T-cell (primary cell): ENCODE data around the gene CREB3L2. TPM values are rescaled to one million over a fixed set of nuclear protein-coding genes. Genes with fewer than 3 reads are reported as not detected.

ENCODE experiments used
- ATAC-seq, 4 experiments: fragments of 200-7000 bp in 3 of 4; fragments of 150-1000 bp in 1 of 4; cut with Tn5 transposase; replicated peaks in 1 of 4; 1 replicate in 3 of 4; 2 replicates in 1 of 4; pipeline ENCODE4 v1.10.0; 2021; ENCODE audit warnings: moderate library complexity in 3 of 4, mild to moderate bottlenecking in 2 of 4, moderate number of reproducible peaks in 1 of 4
- CTCF ChIA-PET, 2 donors: fragments of 300-600 bp; sonication (Branson Sonifier 250); formaldehyde crosslinking; loops; one replicate each; lab custom pipeline; 2022; ENCODE audit warnings: antibody characterized with exemption in 2 of 2; lab: Charles Lee
- POLR2A ChIA-PET, 2 donors: fragments of 300-600 bp; sonication (Branson Sonifier 250); formaldehyde crosslinking; loops; one replicate each; lab custom pipeline; 2022; ENCODE audit warnings: antibody characterized with exemption in 2 of 2; lab: Charles Lee
- DNase-seq, 35 experiments: peaks; one replicate each; pipeline versions ENCODE4 v3.0.0 to v3.0.0-alpha.2; 2013 to 2023
- H3K27ac ChIP-seq: one replicate; pipeline ENCODE4 v1.5.1; 2013; ENCODE audit warnings: low read length
- H3K27me3 ChIP-seq, 2 experiments: replicated peaks in 1 of 2; 1 replicate in 1 of 2; 2 replicates in 1 of 2; pipeline versions ENCODE4 v1.6.1 to v1.7.0; 2013; ENCODE audit warnings: low read length in 1 of 2, mixed read lengths in 1 of 2; ENCODE audit not compliant: control insufficient read depth in 2 of 2, insufficient read depth in 2 of 2; ENCODE audit errors: extremely low read depth in 1 of 2
- H3K36me3 ChIP-seq, 2 donors: 1 replicate in 1 of 2; 2 replicates in 1 of 2; pipeline versions ENCODE4 v1.6.1 to v1.7.0; 2013; ENCODE audit warnings: low read length in 1 of 2; ENCODE audit not compliant: control insufficient read depth in 2 of 2, insufficient read depth in 1 of 2; ENCODE audit errors: extremely low read depth in 1 of 2
- H3K4me1 ChIP-seq, 2 experiments: 1 replicate in 1 of 2; 2 replicates in 1 of 2; pipeline versions ENCODE4 v1.6.1 to v1.7.0; 2013; ENCODE audit warnings: low read length in 2 of 2, mixed read lengths in 1 of 2; ENCODE audit not compliant: insufficient read depth in 2 of 2, control insufficient read depth in 1 of 2; ENCODE audit errors: extremely low read depth in 1 of 2
- H3K4me3 ChIP-seq, 2 donors: 1 replicate in 1 of 2; 2 replicates in 1 of 2; pipeline versions ENCODE4 v1.5.1 to v1.7.0; 2013; ENCODE audit warnings: mild to moderate bottlenecking in 2 of 2, low read length in 1 of 2, moderate library complexity in 1 of 2; ENCODE audit not compliant: control insufficient read depth in 1 of 2; ENCODE audit errors: extremely low read depth in 1 of 2
- H3K9me3 ChIP-seq: 2 replicates; pipeline ENCODE4 v1.7.0; 2013
- H3K27ac Mint-ChIP-seq, 2 donors: one replicate each; pipeline ENCODE4 v1.8.0; 2020 to 2021; ENCODE audit warnings: mild to moderate bottlenecking in 2 of 2, mixed read lengths in 2 of 2
- H3K27me3 Mint-ChIP-seq, 2 donors: one replicate each; pipeline ENCODE4 v1.8.0; 2021 to 2022; ENCODE audit warnings: mixed read lengths in 2 of 2
- H3K36me3 Mint-ChIP-seq: one replicate; pipeline ENCODE4 v1.8.0; 2021; ENCODE audit warnings: mixed read lengths
- H3K4me1 Mint-ChIP-seq, 3 donors: one replicate each; pipeline ENCODE4 v1.8.0; 2020 to 2022; ENCODE audit warnings: mixed read lengths in 3 of 3, mild to moderate bottlenecking in 1 of 3
- H3K4me3 Mint-ChIP-seq, 3 donors: one replicate each; pipeline ENCODE4 v1.8.0; 2020 to 2022; ENCODE audit warnings: mild to moderate bottlenecking in 3 of 3, mixed read lengths in 3 of 3, moderate library complexity in 3 of 3
- H3K9me3 Mint-ChIP-seq, 3 donors: one replicate each; pipeline ENCODE4 v1.8.0; 2020 to 2022; ENCODE audit warnings: mixed read lengths in 3 of 3
- WGBS: methylation state at CpG from one replicate; pipeline ENCODE4 v1.1.5; 2013; ENCODE audit warnings: missing lambda C conversion rate; ENCODE audit not compliant: insufficient coverage; 5-methylcytosine and 5-hydroxymethylcytosine counted together
- total RNA-seq, 35 experiments: library from RNA in 6 of 35; stranded (reverse) in 6 of 35; fragments of 120-200 nt in 1 of 35; gene quantifications; one replicate each; pipeline versions ENCODE4 v1.2.1 to v1.2.4 and lab custom pipeline; 2013 to 2026

The CREB3L2 gene
- total RNA-seq, 5 donors from 2014 or later (not counting 1 experiment from before 2014, with no cell fraction given), result 21.1 to 40.8 (median 28.9) TPM

DNA sequence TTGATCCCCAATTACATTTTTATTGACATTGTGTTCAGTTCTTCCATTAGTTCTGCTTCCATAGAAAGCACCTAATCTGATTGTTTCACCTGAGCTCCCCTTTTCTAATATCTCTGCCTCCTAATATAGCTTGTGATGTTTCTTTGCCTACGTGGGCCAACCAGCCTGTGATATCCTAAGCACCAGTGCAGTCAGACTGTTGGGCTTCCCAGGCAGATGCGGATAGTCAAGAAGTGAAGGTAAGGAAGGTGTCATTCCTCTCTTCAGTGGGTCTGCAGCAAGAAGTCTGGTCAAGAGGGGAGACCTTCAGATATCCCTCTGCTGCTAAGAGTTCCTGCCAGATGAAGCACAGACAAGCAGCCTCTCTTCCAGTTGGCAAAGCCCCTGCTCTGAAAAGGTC lies 138.9 kb downstream of the CREB3L2 start:
- H3K36me3 Mint-ChIP-seq, result peaks cover 53% of the 10 kb centered on the region
- no peaks in the 10 kb centered on the region for H3K27me3 Mint-ChIP-seq
- ChIA-PET POLR2A (interaction anchor here in 1 of 2 donors (0.5 kb wide), 1 partner anchor 230 kb away, joined by 3 read pairs; no protein-coding TSS in a partner anchor), CTCF (no interaction called here)
- no peaks in the 10 kb centered on the region for H3K4me1 Mint-ChIP-seq
- H3K9me3 Mint-ChIP-seq, result peaks cover 5 to 14% (median 9%) of the 10 kb centered on the region in 3 donors
- Histone ChIP-seq H3K4me3 (no peak overlapping the region), H3K4me1 (no peaks in the 10 kb centered on the region), H3K36me3 (no peaks in the 10 kb centered on the region), H3K9me3 (peaks cover 2% of the 10 kb centered on the region), H3K27me3 (no peaks in the 10 kb centered on the region), H3K27ac (no peak overlapping the region)
- DNase-seq, result no peak
- ATAC-seq, result no peak
- WGBS, result 90% methylated on average over 2 of the region's 2 CpGs
- H3K4me3 Mint-ChIP-seq, result no peak overlapping the region
- no peak overlapping the region for H3K27ac Mint-ChIP-seq

DNA sequence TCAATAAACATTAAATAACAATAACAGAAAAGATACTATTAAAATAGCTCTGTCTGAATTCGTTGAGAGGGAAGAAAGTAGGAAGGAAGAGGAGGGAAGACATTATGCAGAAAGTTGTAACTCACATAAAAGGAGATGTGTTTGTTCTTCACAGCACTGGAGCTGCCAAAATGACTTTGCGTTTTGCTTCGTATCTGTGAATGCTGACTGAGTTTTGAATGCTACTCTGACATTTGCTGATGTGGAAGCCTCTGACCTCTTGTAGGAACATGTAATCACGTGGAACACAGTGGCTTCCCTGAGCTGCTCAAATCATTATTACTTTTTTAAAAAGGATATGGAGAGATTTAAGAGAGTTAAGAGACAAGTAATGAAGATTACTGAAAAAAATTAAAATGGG lies 139.5 kb downstream of the CREB3L2 start:
- H3K9me3 ChIP-seq, result peaks cover 2% of the 10 kb centered on the region
- H3K36me3 ChIP-seq, result no peaks in the 10 kb centered on the region
- H3K4me1 ChIP-seq, result no peaks in the 10 kb centered on the region
- DNase-seq (no peak), ATAC-seq (no peak)
- H3K27ac ChIP-seq, result no peak overlapping the region
- H3K27me3 ChIP-seq, result no peaks in the 10 kb centered on the region
- no peak overlapping the region for H3K27ac Mint-ChIP-seq
- H3K9me3 Mint-ChIP-seq, result peaks cover 5 to 14% (median 9%) of the 10 kb centered on the region in 3 donors
- peaks cover 47% of the 10 kb centered on the region for H3K36me3 Mint-ChIP-seq
- ChIA-PET POLR2A (no interaction called here), CTCF (no interaction called here)
- H3K4me3 Mint-ChIP-seq, result no peak overlapping the region
- H3K4me3 ChIP-seq, result no peak overlapping the region
- H3K4me1 Mint-ChIP-seq, result no peaks in the 10 kb centered on the region
- WGBS, result no CpG with 5 or more reads among the region's 4 CpGs
- H3K27me3 Mint-ChIP-seq, result no peaks in the 10 kb centered on the region

DNA sequence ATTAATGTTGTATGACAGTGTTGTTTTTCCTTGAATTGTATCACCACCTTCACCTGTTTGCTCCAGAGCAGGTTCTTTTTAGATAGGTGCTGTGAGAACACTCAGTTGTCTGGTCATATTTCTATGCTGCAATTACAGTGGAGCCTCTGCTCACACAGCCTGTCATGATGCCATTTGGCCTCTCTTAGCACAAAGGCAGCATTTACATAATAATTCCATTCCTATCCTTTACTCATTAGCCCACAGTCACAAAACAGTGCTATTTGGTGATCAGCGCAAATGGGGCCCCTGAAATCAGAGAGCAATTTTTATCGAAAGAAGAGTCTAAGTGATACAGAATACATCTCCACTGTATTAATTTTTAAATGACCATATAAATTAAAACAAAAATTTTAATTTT lies 141.3 kb downstream of the CREB3L2 start:
- Histone ChIP-seq H3K36me3 (no peaks in the 10 kb centered on the region), H3K4me3 (no peak overlapping the region), H3K4me1 (no peaks in the 10 kb centered on the region), H3K9me3 (peaks cover 2% of the 10 kb centered on the region), H3K27ac (no peak overlapping the region), H3K27me3 (no peaks in the 10 kb centered on the region)
- ATAC-seq, result no peak
- Mint-ChIP-seq H3K36me3 (peaks cover 36% of the 10 kb centered on the region), H3K9me3 (peaks cover 0 to 2% (median 0%) of the 10 kb centered on the region in 3 donors), H3K4me1 (no peaks in the 10 kb centered on the region), H3K27ac (no peak overlapping the region), H3K27me3 (no peaks in the 10 kb centered on the region), H3K4me3 (no peak overlapping the region)
- POLR2A ChIA-PET, result no interaction called here
- DNase-seq, result no peak
- WGBS, result no CpG with 5 or more reads among the region's 2 CpGs
- CTCF ChIA-PET, result no interaction called here

DNA sequence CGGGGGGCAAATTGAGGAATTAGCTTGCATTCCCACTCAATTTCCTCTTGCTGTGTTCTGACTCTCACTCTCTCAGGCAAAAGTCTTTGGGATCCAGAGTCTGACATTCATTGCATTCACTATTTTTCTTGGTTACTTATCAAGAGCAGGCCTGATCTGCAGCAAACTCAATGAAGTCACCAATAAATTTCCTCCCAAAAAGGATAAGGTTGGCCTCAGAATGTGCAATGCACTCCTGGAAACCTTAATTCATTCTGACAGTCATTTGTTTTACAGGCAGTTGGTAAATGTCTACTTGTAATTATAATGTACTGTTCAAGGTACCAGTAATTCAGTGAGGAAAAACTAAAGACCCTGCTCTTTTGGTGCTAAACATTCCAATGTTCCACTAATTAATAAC lies 148.8 kb downstream of the CREB3L2 start:
- Mint-ChIP-seq H3K27me3 (peaks cover 9% of the 10 kb centered on the region in 2 donors), H3K27ac (no peak overlapping the region), H3K4me1 (no peaks in the 10 kb centered on the region), H3K9me3 (no peaks in the 10 kb centered on the region), H3K36me3 (peaks cover 8% of the 10 kb centered on the region), H3K4me3 (no peak overlapping the region)
- POLR2A ChIA-PET, result no interaction called here
- H3K27me3 ChIP-seq, result peaks cover 2 to 7% of the 10 kb centered on the region in 2 experiments
- no peaks in the 10 kb centered on the region for H3K4me1 ChIP-seq
- H3K27ac ChIP-seq, result no peak overlapping the region
- DNase-seq (no peak), ATAC-seq (no peak)
- H3K9me3 ChIP-seq, result no peaks in the 10 kb centered on the region
- CTCF ChIA-PET, result no interaction called here
- no peak overlapping the region for H3K4me3 ChIP-seq
- WGBS, result 100% methylated on average over 1 of the region's 1 CpG
- H3K36me3 ChIP-seq, result no peaks in the 10 kb centered on the region

DNA sequence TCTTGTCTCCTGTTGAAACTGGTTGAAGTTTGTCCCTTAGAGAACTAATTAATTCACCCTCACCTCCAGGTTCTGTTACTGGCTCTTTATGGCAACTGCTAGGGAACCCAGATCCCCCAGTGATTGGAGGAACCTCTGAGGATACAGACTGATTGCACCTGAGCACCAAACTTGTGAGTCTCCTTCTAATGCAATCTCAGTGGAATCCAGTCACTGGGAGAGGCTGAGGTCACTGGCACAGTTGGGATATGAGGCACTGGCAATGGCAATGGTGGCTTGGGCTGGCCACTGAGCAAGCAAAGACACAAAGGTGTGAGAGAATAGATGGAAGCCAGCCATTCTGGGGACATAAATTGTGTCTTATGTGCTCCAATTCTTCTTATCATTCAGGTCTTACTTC lies 149.8 kb downstream of the CREB3L2 start:
- CTCF ChIA-PET, result no interaction called here
- no peaks in the 10 kb centered on the region for H3K9me3 Mint-ChIP-seq
- peaks cover 0 to 3% of the 10 kb centered on the region in 2 experiments for H3K4me1 ChIP-seq

DNA sequence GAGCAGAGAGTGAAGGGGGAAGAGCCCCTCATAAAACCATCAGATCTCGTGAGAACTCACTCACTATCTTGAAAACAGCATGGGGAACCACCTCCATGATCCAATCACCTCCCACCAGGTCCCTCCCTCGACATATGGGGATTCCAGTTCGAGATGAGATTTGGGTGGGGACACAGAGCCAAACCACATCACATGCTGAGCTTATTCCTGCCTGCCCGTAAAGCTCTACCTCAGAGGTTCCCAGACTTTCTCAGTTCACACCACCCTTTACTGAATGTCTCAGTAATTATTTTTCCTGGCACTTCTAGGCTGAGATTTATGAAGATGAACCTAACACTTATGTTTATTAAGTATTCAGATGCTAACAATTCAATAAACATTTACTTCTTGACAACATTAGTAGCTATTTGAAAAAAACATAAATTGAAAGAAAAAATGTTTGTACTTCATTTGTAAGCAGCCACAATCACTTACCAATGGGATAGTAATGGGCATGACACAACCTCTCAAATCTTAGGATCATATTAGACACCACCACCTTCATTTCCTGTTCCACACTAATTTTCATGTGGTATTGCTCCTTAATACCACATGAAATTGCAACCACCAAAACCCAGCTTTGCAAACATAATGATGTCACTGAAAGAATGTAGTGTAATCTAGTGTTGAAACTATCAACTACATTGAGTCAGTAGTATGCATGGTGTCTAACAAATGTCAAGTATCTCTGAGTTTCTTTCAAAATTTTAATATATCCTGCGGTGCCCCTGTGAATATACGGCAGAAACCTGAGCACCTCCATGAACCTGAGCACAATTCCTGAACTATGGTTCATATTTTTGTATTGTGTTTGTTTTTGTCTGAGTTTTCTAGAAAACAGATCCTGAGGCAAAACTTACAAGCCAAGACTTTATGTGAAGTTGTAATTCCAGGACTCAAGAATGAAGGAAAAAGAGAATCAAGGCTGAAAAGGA lies 150.6 kb downstream of the CREB3L2 start:
- Histone ChIP-seq H3K4me1 (peaks cover 0 to 8% of the 10 kb centered on the region in 2 experiments), H3K4me3 (no peak overlapping the region), H3K36me3 (no peaks in the 10 kb centered on the region), H3K27ac (no peak overlapping the region), H3K9me3 (no peaks in the 10 kb centered on the region), H3K27me3 (peaks cover 8 to 13% of the 10 kb centered on the region in 2 experiments)
- no CpG with 5 or more reads among the region's 6 CpGs for WGBS
- ChIA-PET POLR2A (interaction anchor here in 1 of 2 donors (0.6 kb wide), 1 partner anchor 177 kb away, joined by 3 read pairs; no protein-coding TSS in a partner anchor), CTCF (no interaction called here)
- DNase-seq (no peak), ATAC-seq (no peak)
- Mint-ChIP-seq H3K9me3 (no peaks in the 10 kb centered on the region), H3K4me1 (peaks cover 0 to 8% (median 5%) of the 10 kb centered on the region in 3 donors), H3K4me3 (no peak overlapping the region), H3K27me3 (peaks cover 11 to 16% of the 10 kb centered on the region in 2 donors), H3K36me3 (peaks cover 5% of the 10 kb centered on the region), H3K27ac (no peak overlapping the region)

More for the DNA sequence above, 149.8 kb downstream of the CREB3L2 start:
- Histone ChIP-seq H3K36me3 (no peaks in the 10 kb centered on the region), H3K27ac (no peak overlapping the region), H3K27me3 (peaks cover 7 to 8% of the 10 kb centered on the region in 2 experiments), H3K9me3 (no peaks in the 10 kb centered on the region), H3K4me3 (no peak overlapping the region)
- DNase-seq (no peak), ATAC-seq (no peak)
- Mint-ChIP-seq H3K27ac (no peak overlapping the region), H3K27me3 (peaks cover 11 to 16% of the 10 kb centered on the region in 2 donors), H3K4me3 (no peak overlapping the region), H3K36me3 (peaks cover 8% of the 10 kb centered on the region), H3K4me1 (peaks cover 0 to 6% (median 5%) of the 10 kb centered on the region in 3 donors)
- POLR2A ChIA-PET, result no interaction called here
